NCI-H345 treated with DMSO at 0.1 percent for 48 hours (cell line): Measurements from ENCODE around the gene C1QL1.

Source experiments
- DNase-seq: peaks from one replicate; lab custom pipeline; 2025; ENCODE audit not compliant: unreplicated experiment; lab: John Stamatoyannopoulos, UW

The C1QL1 gene

GRCh38 chr17:44932096-44932786 is 35.9 kb downstream of the C1QL1 start:
- no peak for DNase-seq

GRCh38 chr17:44931376-44931775 is 36.7 kb downstream of the C1QL1 start:
- no peak for DNase-seq

- DNase-seq: no peak
These were observed 37.4 kb downstream of the C1QL1 start for GRCh38 chr17:44930667-44931066.

DNA sequence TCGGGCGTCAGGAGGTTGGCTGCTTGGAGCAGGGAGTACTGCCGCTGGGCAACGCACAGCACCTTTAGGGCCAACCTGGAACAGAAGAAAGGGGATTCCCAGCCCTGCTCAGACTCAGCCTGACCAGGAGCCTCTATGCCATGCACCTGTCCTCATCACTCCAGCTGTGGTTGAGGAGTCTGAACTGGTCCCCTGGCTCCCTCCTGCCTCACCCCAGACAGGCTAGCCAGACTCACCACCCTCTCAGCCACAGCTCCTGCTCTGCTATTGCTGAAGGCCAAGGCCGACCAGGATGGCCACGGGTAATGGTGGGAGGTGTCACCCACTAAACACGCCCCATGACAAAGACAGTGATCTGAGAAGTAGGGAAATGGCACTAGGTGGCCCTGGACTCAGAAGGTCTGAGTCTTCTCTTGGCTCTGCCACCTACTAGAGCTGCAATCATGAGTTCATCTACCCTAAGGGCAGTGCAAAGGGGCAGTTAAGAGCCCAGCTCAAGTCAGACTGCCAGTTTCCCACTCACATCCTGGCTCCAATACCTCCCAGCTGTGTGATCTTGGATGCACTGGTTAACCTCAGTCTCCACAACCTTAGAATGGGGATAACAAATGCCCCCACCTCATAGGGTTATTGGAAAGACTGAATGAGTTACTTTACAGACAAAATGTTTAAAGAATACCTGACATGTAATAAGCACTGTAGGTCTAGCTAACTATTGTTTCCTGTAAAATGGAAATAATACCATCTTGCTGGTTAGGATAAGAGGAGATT is 39.0 kb downstream of the C1QL1 start:
- DNase-seq: no peak

DNA sequence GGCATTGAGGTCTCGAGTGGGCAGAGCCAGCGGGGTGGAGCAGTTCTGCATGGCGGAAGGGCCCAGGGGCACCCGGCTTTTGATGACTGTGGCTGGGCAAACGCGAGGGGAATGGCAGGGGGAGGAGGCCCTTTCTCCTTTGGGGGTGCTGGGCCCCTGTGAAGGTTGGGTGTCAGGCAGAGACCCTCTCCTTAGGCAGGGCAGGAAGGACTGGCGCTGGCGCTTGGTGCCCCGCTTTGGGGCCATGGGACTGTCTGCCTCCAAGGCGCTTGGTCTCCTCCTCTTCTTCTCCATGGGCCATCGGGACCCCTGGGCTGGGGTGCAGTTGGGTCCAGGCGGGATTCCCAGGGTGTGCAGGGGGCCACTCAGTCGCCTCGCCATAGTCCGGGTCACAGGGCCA is 40.0 kb downstream of the C1QL1 start:
- DNase-seq: no peak

DNA sequence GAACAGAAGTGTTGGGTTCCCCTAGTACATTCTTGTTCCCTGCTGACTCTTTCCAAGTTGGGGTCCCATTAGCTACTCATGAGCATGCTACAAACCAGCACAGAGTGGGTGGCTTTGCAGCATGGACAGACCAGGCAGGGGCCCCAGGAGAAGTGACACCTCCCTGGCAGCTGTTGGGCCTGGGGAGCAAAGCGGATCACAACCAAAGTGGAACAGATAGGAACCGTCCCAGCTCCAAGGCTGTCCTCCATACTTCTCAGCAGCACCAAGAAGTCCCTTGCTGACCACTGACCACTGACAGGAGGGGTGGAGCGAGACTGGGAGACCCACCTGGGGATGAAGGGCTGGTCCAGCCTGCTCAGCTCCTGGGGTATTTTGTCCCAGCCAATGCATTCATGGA is 40.4 kb downstream of the C1QL1 start:
- no peak for DNase-seq

- no peak for DNase-seq
These were observed 41.1 kb downstream of the C1QL1 start for GRCh38 chr17:44926821-44927525.

GRCh38 chr17:44925731-44926697 is 42.1 kb downstream of the C1QL1 start:
- no peak for DNase-seq

DNA sequence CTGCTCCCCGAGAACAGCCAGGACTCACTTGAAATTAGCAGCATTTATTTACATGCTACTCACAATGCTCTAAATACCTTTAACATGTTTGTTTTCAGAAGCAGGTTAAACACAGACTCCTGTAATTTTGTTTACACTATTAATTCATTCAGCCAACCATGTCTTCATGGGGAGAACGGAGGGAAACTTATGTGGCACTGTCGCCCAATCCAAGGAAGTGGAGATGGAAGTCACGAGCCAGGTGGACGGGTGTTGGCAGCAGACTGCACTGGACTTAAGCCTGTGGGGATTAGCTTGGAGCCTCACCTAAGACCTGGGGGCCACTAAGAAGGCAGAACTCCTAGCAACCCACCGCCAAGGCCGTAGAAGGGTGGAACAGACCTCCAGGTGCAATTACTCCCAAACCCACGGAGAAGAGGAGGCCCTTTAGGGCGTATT is 44.0 kb downstream of the C1QL1 start:
- no peak for DNase-seq

- no peak for DNase-seq
These were observed 45.2 kb downstream of the C1QL1 start for GRCh38 chr17:44922746-44923470.

DNA sequence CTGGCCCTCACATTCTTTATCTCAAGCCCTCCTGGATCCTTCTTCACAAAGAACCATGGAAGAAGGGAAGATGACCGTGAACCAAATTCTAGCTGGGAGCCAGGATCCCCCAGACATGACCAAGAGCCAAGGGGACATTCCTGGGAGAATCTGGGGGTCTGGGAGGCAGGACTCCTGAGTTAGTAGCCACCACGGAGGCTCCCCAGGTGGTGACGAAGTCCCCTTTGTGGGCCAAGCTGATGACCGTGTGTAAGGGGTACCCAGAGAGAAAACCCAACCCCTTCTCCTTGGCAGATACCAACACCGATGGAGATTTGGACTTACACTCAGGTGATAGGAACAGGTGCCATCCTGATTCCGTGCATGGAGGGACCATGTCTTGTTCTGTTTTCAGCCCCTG is 46.0 kb downstream of the C1QL1 start:
- DNase-seq: no peak

DNA sequence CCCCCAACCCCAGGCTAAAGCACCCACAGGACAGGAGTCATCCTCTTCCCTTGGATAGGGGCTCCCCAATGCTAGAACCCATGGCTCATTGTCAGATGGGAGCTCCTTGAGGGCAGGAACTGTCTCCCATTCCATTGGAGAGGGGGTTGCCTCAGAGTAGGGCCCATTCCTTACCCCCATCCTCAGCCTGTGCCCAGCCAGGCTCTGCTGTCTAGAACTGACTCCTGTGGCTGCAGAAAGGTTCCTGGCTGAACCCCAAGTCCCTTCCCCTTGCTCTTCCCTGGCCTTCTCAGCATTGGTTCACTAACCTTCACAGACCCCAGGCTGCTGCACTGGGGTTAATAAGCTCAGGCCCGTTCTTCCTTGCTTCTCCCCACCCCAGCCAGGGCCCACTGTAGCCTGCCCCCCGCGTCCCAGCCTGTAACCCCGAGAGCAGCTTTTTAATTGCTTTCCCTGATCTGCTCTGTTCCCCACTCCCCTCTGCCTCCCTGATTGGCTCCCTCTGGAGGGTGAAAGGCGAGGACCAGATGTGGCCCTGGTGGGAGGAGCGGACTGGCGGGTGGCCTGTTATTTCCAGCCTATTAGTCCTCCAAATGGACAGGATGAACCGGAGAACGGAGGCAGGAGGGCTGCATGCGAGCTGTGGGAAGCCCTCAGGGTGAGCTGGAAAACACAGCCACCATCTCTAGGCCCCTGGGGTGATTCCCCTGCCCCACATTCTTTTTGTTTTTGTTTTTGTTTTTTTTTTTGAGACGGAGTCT is 46.8 kb downstream of the C1QL1 start:
- no peak for DNase-seq

DNA sequence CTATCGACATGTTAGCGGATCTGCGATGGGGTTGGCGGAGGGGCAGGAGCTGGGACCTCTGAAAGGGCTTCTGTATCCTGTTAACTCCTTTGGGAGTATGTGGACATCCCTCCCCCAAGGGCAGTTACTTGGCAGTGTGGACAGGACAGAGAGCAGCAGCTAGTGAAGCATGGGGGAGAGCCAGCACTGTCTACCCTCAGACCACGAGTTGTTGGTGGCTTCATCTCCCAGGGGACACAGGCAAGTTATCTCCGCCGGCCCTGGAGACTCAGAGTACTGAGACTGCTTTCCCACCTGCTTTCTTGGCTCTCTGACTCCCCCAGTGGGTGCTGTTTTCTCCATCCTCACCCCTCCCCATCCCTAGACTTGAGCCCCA is 47.5 kb downstream of the C1QL1 start:
- no peak for DNase-seq

GRCh38 chr17:44919885-44920564 is 48.1 kb downstream of the C1QL1 start:
- DNase-seq: peak; percentile 49

DNA sequence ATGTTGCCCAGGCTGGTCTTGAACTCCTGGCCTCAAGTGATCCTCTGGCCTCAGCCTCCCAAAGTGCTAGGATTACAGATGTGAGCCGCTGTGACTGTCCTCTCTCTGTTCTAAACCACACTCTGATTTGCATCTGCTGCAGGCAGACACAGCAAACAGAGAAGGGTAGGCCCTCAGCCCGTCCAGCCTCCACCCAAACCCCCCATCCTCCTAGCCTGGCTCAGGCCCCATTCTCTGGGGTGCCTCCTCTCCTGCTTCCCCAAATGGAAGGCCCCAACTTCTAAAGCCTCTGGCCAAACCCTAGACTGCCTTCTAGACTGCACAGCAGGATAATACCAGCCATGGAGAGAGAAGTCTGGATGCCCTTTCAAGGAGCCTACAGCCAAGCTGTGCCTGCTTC is 48.7 kb downstream of the C1QL1 start:
- DNase-seq: no peak

DNA sequence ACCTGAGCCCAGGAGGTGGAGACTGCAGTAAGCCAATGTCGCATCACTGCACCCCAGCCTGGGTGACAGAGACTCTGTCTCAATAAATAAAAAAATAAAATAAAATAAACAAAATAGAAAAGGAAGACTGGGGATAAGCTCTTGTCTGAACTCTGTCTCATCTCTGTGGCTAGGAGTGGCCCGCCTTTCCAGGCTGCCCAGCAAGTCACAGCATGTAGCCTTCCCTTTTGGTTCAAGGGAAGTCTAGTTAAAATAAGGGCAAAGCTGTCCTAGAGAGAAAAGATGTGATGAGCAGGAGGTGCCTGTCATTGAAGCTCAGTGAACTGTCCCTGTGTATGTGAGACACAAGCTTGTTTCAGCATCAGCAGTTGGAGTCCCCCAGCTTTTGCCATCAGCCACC is 50.1 kb downstream of the C1QL1 start:
- DNase-seq: no peak

- no peak for DNase-seq
These were observed 50.6 kb downstream of the C1QL1 start for GRCh38 chr17:44917456-44917855.

- no peak for DNase-seq
These were observed 51.3 kb downstream of the C1QL1 start for GRCh38 chr17:44916781-44917241.
